Breast epithelium (tissue), 4 donors: Measurements from ENCODE around the gene GRIK3. TPM values are rescaled to one million over a fixed set of nuclear protein-coding genes. Genes with fewer than 3 reads are reported as not detected.
A peak's percentile ranks its signal among the peaks of the same experiment; 100 is the strongest.

Experiments
- DNase-seq, 2 donors: peaks; one replicate each; pipeline ENCODE4 v3.0.0-alpha.2; 2019; ENCODE audit warnings: low spot score in 2 of 2
- H3K27ac ChIP-seq, 2 donors: fragments of 200-600 bp; sonication (generic) in 1 of 2; one replicate each; pipeline ENCODE4 v1.5.1; 2016 to 2019; ENCODE audit warnings: mild to moderate bottlenecking in 1 of 2
- H3K27me3 ChIP-seq, 2 donors: fragments of 200-600 bp; sonication (generic) in 1 of 2; one replicate each; pipeline versions ENCODE4 v1.5.1 to v1.6.0; 2017 to 2019; ENCODE audit warnings: control low read depth in 1 of 2, mild to moderate bottlenecking in 1 of 2
- H3K36me3 ChIP-seq: fragments of 200-600 bp; one replicate; pipeline ENCODE4 v1.5.1; 2019
- H3K4me1 ChIP-seq, 2 donors: fragments of 200-600 bp; sonication (generic); one replicate each; pipeline ENCODE4 v1.5.1; 2016 to 2019; ENCODE audit warnings: control low read depth in 1 of 2
- H3K4me3 ChIP-seq, 3 donors: fragments of 200-600 bp; sonication (generic); 1 replicate in 2 of 3; 2 replicates in 1 of 3; pipeline ENCODE4 v1.5.1; 2016 to 2019; ENCODE audit warnings: mild to moderate bottlenecking in 3 of 3, moderate library complexity in 2 of 3
- H3K9me3 ChIP-seq, 2 donors: fragments of 200-600 bp; sonication (generic) in 1 of 2; one replicate each; pipeline ENCODE4 v1.5.1; 2016 to 2019; ENCODE audit warnings: control low read depth in 1 of 2
- POLR2A ChIP-seq: fragments of 450-650 bp; IDR thresholded peaks from one replicate; pipeline ENCODE4 v1.6.1; 2016; ENCODE audit warnings: antibody characterized with exemption, mild to moderate bottlenecking, moderate library complexity
- POLR2AphosphoS5 ChIP-seq, 3 donors: sonication (generic); formaldehyde crosslinking; IDR thresholded peaks; one replicate each; pipeline ENCODE4 v1.6.1; 2017; ENCODE audit warnings: antibody characterized with exemption in 3 of 3
- intact Hi-C: fragments of 100-400 bp; cut with DNase I; formaldehyde crosslinking; loops from one replicate; pipeline ENCODE4 v1.15.1; 2023; ENCODE audit warnings: low total_unique reads
- total RNA-seq, 3 donors: library from RNA; depleted of rRNA; stranded (reverse); fragments of >200 nt; gene quantifications; one replicate each; pipeline ENCODE4 v1.1.0, GENCODE V29; 2016
- TF ChIP-seq, protein P1 (sequence below), 3 donors: fragments of 450-650 bp; IDR thresholded peaks; one replicate each; pipeline ENCODE4 v1.5.1; 2016 to 2017; ENCODE audit warnings: antibody characterized with exemption in 3 of 3, mild to moderate bottlenecking in 3 of 3, moderate library complexity in 3 of 3

GRIK3 gene
- total RNA-seq, 3 donors from 2014 or later, result under 0.01 to 10.0 (median 4.6) TPM

DNA sequence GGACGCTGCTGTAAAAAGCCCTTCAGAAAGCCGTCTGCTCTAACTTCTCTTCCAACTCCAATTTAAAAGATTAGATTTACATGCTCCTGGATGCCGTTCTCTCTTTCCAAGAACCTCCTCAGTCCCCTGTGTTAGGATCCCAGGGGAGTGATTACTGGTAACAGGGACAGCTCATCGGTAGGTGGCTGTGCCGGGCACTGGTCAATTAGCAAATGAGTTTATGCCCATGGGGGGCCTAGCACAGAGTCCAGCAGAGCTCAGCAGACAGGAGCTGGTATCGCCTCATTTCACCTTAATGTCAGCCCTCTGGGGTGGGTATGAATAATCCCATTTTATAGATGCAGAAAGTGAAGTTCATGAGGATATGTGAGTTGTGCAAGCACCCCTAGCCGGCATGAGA, 191.9 kb downstream of the GRIK3 start:
- TF ChIP-seq POLR2AphosphoS5 (IDR thresholded peaks at IDR 0.05), result no peak
- no peak for TF ChIP-seq POLR2A
- TF ChIP-seq, protein P1, sequence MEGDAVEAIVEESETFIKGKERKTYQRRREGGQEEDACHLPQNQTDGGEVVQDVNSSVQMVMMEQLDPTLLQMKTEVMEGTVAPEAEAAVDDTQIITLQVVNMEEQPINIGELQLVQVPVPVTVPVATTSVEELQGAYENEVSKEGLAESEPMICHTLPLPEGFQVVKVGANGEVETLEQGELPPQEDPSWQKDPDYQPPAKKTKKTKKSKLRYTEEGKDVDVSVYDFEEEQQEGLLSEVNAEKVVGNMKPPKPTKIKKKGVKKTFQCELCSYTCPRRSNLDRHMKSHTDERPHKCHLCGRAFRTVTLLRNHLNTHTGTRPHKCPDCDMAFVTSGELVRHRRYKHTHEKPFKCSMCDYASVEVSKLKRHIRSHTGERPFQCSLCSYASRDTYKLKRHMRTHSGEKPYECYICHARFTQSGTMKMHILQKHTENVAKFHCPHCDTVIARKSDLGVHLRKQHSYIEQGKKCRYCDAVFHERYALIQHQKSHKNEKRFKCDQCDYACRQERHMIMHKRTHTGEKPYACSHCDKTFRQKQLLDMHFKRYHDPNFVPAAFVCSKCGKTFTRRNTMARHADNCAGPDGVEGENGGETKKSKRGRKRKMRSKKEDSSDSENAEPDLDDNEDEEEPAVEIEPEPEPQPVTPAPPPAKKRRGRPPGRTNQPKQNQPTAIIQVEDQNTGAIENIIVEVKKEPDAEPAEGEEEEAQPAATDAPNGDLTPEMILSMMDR (IDR thresholded peaks at IDR 0.05), result no peak
- no peaks in the 10 kb centered on the region for H3K36me3 ChIP-seq
- intact Hi-C loops, result no loop called here
- no peak overlapping the region for H3K4me3 ChIP-seq
- peaks cover 0 to 3% of the 10 kb centered on the region in 2 donors for H3K27me3 ChIP-seq
- no peaks in the 10 kb centered on the region for H3K4me1 ChIP-seq
- no peak for DNase-seq
- no peaks in the 10 kb centered on the region for H3K9me3 ChIP-seq
- no peak overlapping the region for H3K27ac ChIP-seq

DNA sequence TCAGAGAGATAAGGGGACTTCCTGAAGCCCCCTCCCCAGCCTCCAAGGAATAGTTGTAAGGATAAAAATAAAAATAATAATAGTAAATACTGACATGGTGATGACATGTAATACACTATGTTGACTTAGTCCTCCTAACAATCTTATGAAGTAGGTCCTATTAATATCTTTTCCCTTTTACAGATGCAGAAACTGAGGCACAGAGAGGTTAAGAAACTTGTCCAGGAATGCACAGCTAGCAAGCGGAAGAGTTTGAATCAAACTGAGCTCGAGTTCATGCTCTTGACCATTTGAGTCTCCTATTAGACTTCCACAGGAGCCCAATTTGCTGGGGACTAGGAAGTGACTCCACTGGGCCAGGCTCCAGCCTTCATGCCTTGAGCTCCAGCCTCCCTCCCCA, 194.8 kb downstream of the GRIK3 start:
- intact Hi-C loops, result no loop called here
- H3K36me3 ChIP-seq, result no peaks in the 10 kb centered on the region
- no peaks in the 10 kb centered on the region for H3K4me1 ChIP-seq
- H3K27me3 ChIP-seq, result peaks cover 0 to 3% of the 10 kb centered on the region in 2 donors
- no peak overlapping the region for H3K27ac ChIP-seq
- TF ChIP-seq, protein P1 (IDR thresholded peaks at IDR 0.05), result no peak
- TF ChIP-seq POLR2AphosphoS5 (IDR thresholded peaks at IDR 0.05) (no peak), POLR2A (no peak)
- no peak overlapping the region for H3K4me3 ChIP-seq
- DNase-seq, result no peak
- no peaks in the 10 kb centered on the region for H3K9me3 ChIP-seq

DNA sequence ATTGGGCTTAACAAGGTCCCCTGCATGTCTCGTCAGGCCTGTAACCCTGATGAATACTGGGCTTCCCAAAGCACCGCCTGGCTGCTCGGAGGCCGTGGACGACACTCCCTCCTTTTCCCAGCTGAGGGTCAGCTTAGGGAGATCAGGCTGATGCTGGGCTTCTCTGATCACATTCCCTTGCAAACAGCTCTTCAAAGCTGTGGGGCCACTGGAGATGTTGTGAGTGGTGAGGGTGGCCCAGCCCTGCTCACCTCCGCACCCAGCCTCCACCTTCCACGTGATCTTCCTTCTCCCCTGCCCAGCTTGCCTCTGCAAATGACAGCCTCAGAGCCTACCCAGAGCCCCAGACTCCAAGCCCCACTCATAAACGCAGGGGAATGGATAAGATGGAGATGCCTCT, 195.4 kb downstream of the GRIK3 start:
- no peaks in the 10 kb centered on the region for H3K9me3 ChIP-seq
- H3K4me3 ChIP-seq, result no peak overlapping the region
- no peak for DNase-seq
- H3K27ac ChIP-seq, result no peak overlapping the region
- intact Hi-C loops, result no loop called here
- no peak for TF ChIP-seq POLR2A
- no peaks in the 10 kb centered on the region for H3K4me1 ChIP-seq
- peaks cover 0 to 3% of the 10 kb centered on the region in 2 donors for H3K27me3 ChIP-seq
- H3K36me3 ChIP-seq, result no peaks in the 10 kb centered on the region

DNA sequence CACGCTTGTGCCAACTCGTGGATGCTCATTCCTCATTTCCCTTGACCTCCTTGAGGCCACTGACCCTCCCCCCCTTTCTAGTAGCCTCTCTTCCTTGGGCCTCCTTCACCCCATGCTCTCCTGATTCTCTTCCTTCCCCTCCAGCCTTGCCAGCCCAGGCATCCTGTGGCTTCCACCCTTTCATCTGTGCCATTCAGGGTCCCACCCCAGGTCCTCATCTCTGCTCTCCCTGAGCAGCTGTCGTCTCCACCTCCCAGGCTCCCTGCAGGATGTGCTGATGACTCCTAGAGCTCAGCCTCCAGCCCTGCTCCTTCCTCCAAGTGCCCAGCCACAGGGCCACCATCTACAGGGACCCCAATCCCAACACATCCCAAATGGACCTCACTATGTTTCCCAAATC, 197.4 kb downstream of the GRIK3 start:
- DNase-seq, result no peak
- Histone ChIP-seq H3K36me3 (no peaks in the 10 kb centered on the region), H3K4me1 (no peaks in the 10 kb centered on the region), H3K27ac (peak overlapping the region in 1 of 2 donors; percentile 7), H3K27me3 (peaks cover 0 to 3% of the 10 kb centered on the region in 2 donors), H3K9me3 (no peaks in the 10 kb centered on the region), H3K4me3 (no peak overlapping the region)
- TF ChIP-seq, protein P1 (IDR thresholded peaks at IDR 0.05), result no peak
- TF ChIP-seq POLR2A, result no peak
- intact Hi-C loops, result no loop called here

DNA sequence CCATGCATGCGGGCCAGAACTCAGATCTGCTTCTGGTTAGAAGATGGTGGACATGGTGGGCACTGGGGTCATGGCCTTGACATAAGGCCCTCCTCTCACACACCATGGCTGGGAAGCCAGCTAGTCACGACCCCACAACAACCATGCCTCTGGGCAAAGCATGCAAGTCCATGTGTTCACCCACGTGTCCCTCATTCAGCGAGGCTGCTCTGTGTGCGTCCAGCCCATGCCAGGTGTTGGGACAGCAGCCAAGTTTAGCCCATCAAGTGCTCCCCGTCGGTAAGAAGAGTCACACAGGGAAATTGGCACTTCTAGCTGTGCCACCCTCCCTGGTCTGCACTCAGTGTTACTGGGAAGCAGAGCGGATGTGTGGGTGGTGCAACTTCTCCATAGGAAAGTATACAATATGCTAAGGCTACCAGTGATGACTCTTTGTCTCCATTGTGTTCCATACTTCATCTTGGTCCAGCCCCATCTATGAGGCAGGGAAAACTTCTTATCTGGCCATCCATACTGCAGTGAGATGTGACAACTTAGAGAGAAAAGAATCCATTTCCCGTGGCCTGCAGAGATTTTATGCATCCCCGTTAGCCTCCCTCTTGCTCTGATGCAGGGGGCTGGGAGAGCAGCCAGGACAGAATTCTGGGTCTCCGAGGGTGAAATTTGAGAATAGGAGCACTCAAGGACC, 198.0 kb downstream of the GRIK3 start:
- Histone ChIP-seq H3K36me3 (no peaks in the 10 kb centered on the region), H3K27me3 (peaks cover 0 to 3% of the 10 kb centered on the region in 2 donors), H3K4me1 (no peaks in the 10 kb centered on the region), H3K27ac (peak overlapping the region in 1 of 2 donors; percentile 38), H3K4me3 (no peak overlapping the region), H3K9me3 (no peaks in the 10 kb centered on the region)
- DNase-seq, result no peak
- TF ChIP-seq POLR2AphosphoS5 (IDR thresholded peaks at IDR 0.05) (no peak), POLR2A (no peak)
- TF ChIP-seq, protein P1 (IDR thresholded peaks at IDR 0.05), result no peak
- intact Hi-C loops, result no loop called here
